ENCODE results near the gene RUSC2. TPM values are rescaled to one million over a fixed set of nuclear protein-coding genes. Genes with fewer than 3 reads are reported as not detected.

Gene RUSC2
- total RNA-seq, 1 donor, result 28.6 TPM

GRCh38 chr9:35518225-35518821 lies 28.4 kb downstream of the RUSC2 start:
- H3K4me3 ChIP-seq (ENCODE audit: insufficient read depth, low read length), result no peak overlapping the region
- no peak for TF ChIP-seq CTCF (IDR thresholded peaks at IDR 0.05; ENCODE audit: extremely low read depth, low read depth, low read length)

GRCh38 chr9:35518981-35519679 lies 29.2 kb downstream of the RUSC2 start:
- Histone ChIP-seq H3K4me2 (ENCODE audit: insufficient read depth, low read length) (peak overlapping the region; percentile 46), H3K27me3 (ENCODE audit: insufficient read depth, low read length) (no peaks in the 10 kb centered on the region), H3K4me3 (ENCODE audit: insufficient read depth, low read length) (peak overlapping the region; percentile 49), H2AFZ (ENCODE audit: low read length) (no peak overlapping the region), H3K79me2 (ENCODE audit: insufficient read depth, low read length) (peaks cover 77% of the 10 kb centered on the region), H3K27ac (ENCODE audit: low read depth, low read length) (peak overlapping the region; percentile 97), H3K9me3 (ENCODE audit: low read depth, low read length) (no peaks in the 10 kb centered on the region), H3K36me3 (ENCODE audit: insufficient read depth, low read length) (no peaks in the 10 kb centered on the region), H3K4me1 (ENCODE audit: insufficient read depth, low read length) (peaks cover 84% of the 10 kb centered on the region), H4K20me1 (ENCODE audit: insufficient read depth, low read length) (no peaks in the 10 kb centered on the region)
- no peak for DNase-seq (ENCODE audit: insufficient read length, low spot score, missing footprints)
- no peak for TF ChIP-seq CTCF (IDR thresholded peaks at IDR 0.05; ENCODE audit: extremely low read depth, low read depth, low read length)

More at GRCh38 chr9:35518225-35518821, 28.4 kb downstream of the RUSC2 start:
- Histone ChIP-seq H3K79me2 (ENCODE audit: insufficient read depth, low read length) (peaks cover 76% of the 10 kb centered on the region), H3K4me1 (ENCODE audit: insufficient read depth, low read length) (peaks cover 86% of the 10 kb centered on the region), H4K20me1 (ENCODE audit: insufficient read depth, low read length) (no peaks in the 10 kb centered on the region), H2AFZ (ENCODE audit: low read length) (no peak overlapping the region), H3K4me2 (ENCODE audit: insufficient read depth, low read length) (peak overlapping the region; percentile 46), H3K27me3 (ENCODE audit: insufficient read depth, low read length) (no peaks in the 10 kb centered on the region), H3K9me3 (ENCODE audit: low read depth, low read length) (no peaks in the 10 kb centered on the region), H3K27ac (ENCODE audit: low read depth, low read length) (peak overlapping the region; percentile 97), H3K36me3 (ENCODE audit: insufficient read depth, low read length) (no peaks in the 10 kb centered on the region)
- DNase-seq (ENCODE audit: insufficient read length, low spot score, missing footprints), result no peak

- Histone ChIP-seq H3K4me2 (ENCODE audit: insufficient read depth, low read length) (peak overlapping the region; percentile 46), H3K4me1 (ENCODE audit: insufficient read depth, low read length) (peaks cover 77% of the 10 kb centered on the region), H4K20me1 (ENCODE audit: insufficient read depth, low read length) (no peaks in the 10 kb centered on the region), H3K27me3 (ENCODE audit: insufficient read depth, low read length) (no peaks in the 10 kb centered on the region), H3K27ac (ENCODE audit: low read depth, low read length) (peak overlapping the region; percentile 97), H3K4me3 (ENCODE audit: insufficient read depth, low read length) (no peak overlapping the region), H3K9me3 (ENCODE audit: low read depth, low read length) (no peaks in the 10 kb centered on the region), H2AFZ (ENCODE audit: low read length) (no peak overlapping the region), H3K79me2 (ENCODE audit: insufficient read depth, low read length) (peaks cover 74% of the 10 kb centered on the region), H3K36me3 (ENCODE audit: insufficient read depth, low read length) (no peaks in the 10 kb centered on the region)
- no peak for DNase-seq (ENCODE audit: insufficient read length, low spot score, missing footprints)
- no peak for TF ChIP-seq CTCF (IDR thresholded peaks at IDR 0.05; ENCODE audit: extremely low read depth, low read depth, low read length)
Observed at GRCh38 chr9:35519692-35520363, 29.9 kb downstream of the RUSC2 start.

GRCh38 chr9:35520364-35520710 lies 30.4 kb downstream of the RUSC2 start:
- H3K27ac ChIP-seq (ENCODE audit: low read depth, low read length), result peak overlapping the region; percentile 97
- no peak for DNase-seq (ENCODE audit: insufficient read length, low spot score, missing footprints)
- H3K4me3 ChIP-seq (ENCODE audit: insufficient read depth, low read length), result no peak overlapping the region
- H3K9me3 ChIP-seq (ENCODE audit: low read depth, low read length), result no peaks in the 10 kb centered on the region
- peaks cover 76% of the 10 kb centered on the region for H3K4me1 ChIP-seq (ENCODE audit: insufficient read depth, low read length)
- no peak overlapping the region for H2AFZ ChIP-seq (ENCODE audit: low read length)
- no peaks in the 10 kb centered on the region for H4K20me1 ChIP-seq (ENCODE audit: insufficient read depth, low read length)
- H3K36me3 ChIP-seq (ENCODE audit: insufficient read depth, low read length), result no peaks in the 10 kb centered on the region
- peaks cover 74% of the 10 kb centered on the region for H3K79me2 ChIP-seq (ENCODE audit: insufficient read depth, low read length)
- no peak for TF ChIP-seq CTCF (IDR thresholded peaks at IDR 0.05; ENCODE audit: extremely low read depth, low read depth, low read length)
- no peaks in the 10 kb centered on the region for H3K27me3 ChIP-seq (ENCODE audit: insufficient read depth, low read length)
- peak overlapping the region; percentile 46 for H3K4me2 ChIP-seq (ENCODE audit: insufficient read depth, low read length)
